Mesenchymal stem cell (in vitro differentiated cells and primary cell): Measurements from ENCODE around the gene DCLK3.

Experiments
- DNase-seq: peaks from one replicate; pipeline ENCODE4 v3.0.0-alpha.2; 2013
- H2AFZ ChIP-seq: one replicate; pipeline ENCODE4 v1.6.1; 2013; ENCODE audit warnings: low read depth, mild to moderate bottlenecking, control low read depth, inconsistent platforms, low read length, moderate library complexity
- H2AK5ac ChIP-seq: 2 replicates; pipeline ENCODE4 v1.6.1; 2013; ENCODE audit warnings: low read length, moderate library complexity, mild to moderate bottlenecking, inconsistent platforms; ENCODE audit not compliant: severe bottlenecking
- H2BK120ac ChIP-seq: one replicate; pipeline ENCODE4 v1.6.1; 2013; ENCODE audit warnings: low read depth, mild to moderate bottlenecking, inconsistent platforms, low read length, moderate library complexity
- H2BK12ac ChIP-seq, 2 experiments: one replicate each; pipeline ENCODE4 v1.6.1; 2013; ENCODE audit warnings: inconsistent platforms in 2 of 2, low read length in 2 of 2, mild to moderate bottlenecking in 2 of 2, moderate library complexity in 2 of 2, control low read depth in 1 of 2
- H2BK15ac ChIP-seq: one replicate; pipeline ENCODE4 v1.6.1; 2013; ENCODE audit warnings: mild to moderate bottlenecking, low read depth, inconsistent platforms; ENCODE audit not compliant: poor library complexity, severe bottlenecking
- H2BK5ac ChIP-seq: 2 replicates; pipeline ENCODE4 v1.6.1; 2013; ENCODE audit warnings: low read depth, mild to moderate bottlenecking, low read length, control low read depth, inconsistent platforms; ENCODE audit not compliant: poor library complexity, severe bottlenecking
- H3K14ac ChIP-seq, 2 experiments: one replicate each; pipeline ENCODE4 v1.6.1; 2013; ENCODE audit warnings: inconsistent platforms in 2 of 2, low read length in 2 of 2, control low read depth in 1 of 2, mild to moderate bottlenecking in 1 of 2, moderate library complexity in 1 of 2
- H3K18ac ChIP-seq, 2 experiments: one replicate each; pipeline ENCODE4 v1.6.1; 2013; ENCODE audit warnings: inconsistent platforms in 2 of 2, low read length in 2 of 2, control low read depth in 1 of 2, low read depth in 1 of 2, mild to moderate bottlenecking in 1 of 2
- H3K23ac ChIP-seq, 2 experiments: one replicate each; pipeline ENCODE4 v1.6.1; 2013; ENCODE audit warnings: inconsistent platforms in 2 of 2, low read length in 2 of 2, mild to moderate bottlenecking in 2 of 2, moderate library complexity in 2 of 2, control low read depth in 1 of 2
- H3K27ac ChIP-seq: 2 replicates; pipeline ENCODE4 v1.5.1; 2013; ENCODE audit warnings: mild to moderate bottlenecking, moderate library complexity, low read length, control low read depth, inconsistent platforms; ENCODE audit not compliant: poor library complexity, severe bottlenecking
- H3K27me3 ChIP-seq, 2 experiments: 2 replicates each; pipeline versions ENCODE4 v1.6.1 to v1.7.0; 2013; ENCODE audit warnings: low read length in 2 of 2, mild to moderate bottlenecking in 2 of 2, moderate library complexity in 2 of 2, control low read depth in 1 of 2, inconsistent platforms in 1 of 2; ENCODE audit not compliant: control insufficient read depth in 1 of 2, insufficient read depth in 1 of 2
- H3K36me3 ChIP-seq, 2 experiments: 2 replicates each; pipeline versions ENCODE4 v1.6.1 to v1.7.0; 2013; ENCODE audit warnings: low read length in 2 of 2, control low read depth in 1 of 2, inconsistent platforms in 1 of 2, low read depth in 1 of 2, mild to moderate bottlenecking in 1 of 2; ENCODE audit not compliant: insufficient read depth in 2 of 2, control insufficient read depth in 1 of 2
- H3K4ac ChIP-seq, 2 experiments: one replicate each; pipeline ENCODE4 v1.6.1; 2013; ENCODE audit warnings: inconsistent platforms in 2 of 2, low read length in 2 of 2, mild to moderate bottlenecking in 2 of 2, moderate library complexity in 2 of 2, control low read depth in 1 of 2, low read depth in 1 of 2
- H3K4me1 ChIP-seq: 2 replicates; pipeline ENCODE4 v1.6.1; 2013; ENCODE audit warnings: low read depth, low read length, control low read depth; ENCODE audit not compliant: control insufficient read depth, insufficient read depth
- H3K4me2 ChIP-seq: 2 replicates; pipeline ENCODE4 v1.6.1; 2013; ENCODE audit warnings: low read length, mild to moderate bottlenecking, inconsistent platforms; ENCODE audit not compliant: poor library complexity, severe bottlenecking
- H3K4me3 ChIP-seq, 2 experiments: 2 replicates each; pipeline versions ENCODE4 v1.5.1 to v1.7.0; 2013; ENCODE audit warnings: low read length in 2 of 2, mild to moderate bottlenecking in 2 of 2, control low read depth in 1 of 2, low read depth in 1 of 2; ENCODE audit not compliant: insufficient read depth in 1 of 2
- H3K79me1 ChIP-seq: replicated peaks from 2 replicates; pipeline ENCODE4 v1.6.1; 2013; ENCODE audit warnings: mild to moderate bottlenecking, control low read depth, low read length, inconsistent platforms; ENCODE audit not compliant: poor library complexity, severe bottlenecking
- H3K9ac ChIP-seq: 2 replicates; pipeline ENCODE4 v1.7.0; 2013; ENCODE audit warnings: mild to moderate bottlenecking, low read length, moderate library complexity
- H3K9me3 ChIP-seq: 2 replicates; pipeline ENCODE4 v1.7.0; 2013; ENCODE audit warnings: mild to moderate bottlenecking, low read length; ENCODE audit not compliant: control insufficient read depth
- H4K8ac ChIP-seq: one replicate; pipeline ENCODE4 v1.6.1; 2013; ENCODE audit warnings: inconsistent platforms, mild to moderate bottlenecking, low read length, moderate library complexity
- H4K91ac ChIP-seq: one replicate; pipeline ENCODE4 v1.6.1; 2013; ENCODE audit warnings: mild to moderate bottlenecking, low read length, inconsistent platforms
- WGBS: methylation state at CpG from one replicate; pipeline ENCODE4 v1.1.7; 2013; ENCODE audit warnings: mixed read lengths; 5-methylcytosine and 5-hydroxymethylcytosine counted together

DCLK3 gene

GRCh38 chr3:36756269-36756668, 8.1 kb downstream of the DCLK3 start:
- H4K91ac ChIP-seq, result no peak overlapping the region
- DNase-seq, result no peak
- H3K4me3 ChIP-seq, result no peak overlapping the region
- no peak overlapping the region for H3K4me2 ChIP-seq
- H3K14ac ChIP-seq, result no peak overlapping the region
- H3K36me3 ChIP-seq, result no peaks in the 10 kb centered on the region
- H3K9me3 ChIP-seq, result no peaks in the 10 kb centered on the region
- no peak overlapping the region for H3K4ac ChIP-seq
- no peak overlapping the region for H3K27ac ChIP-seq
- peaks cover 2 to 42% of the 10 kb centered on the region in 2 experiments for H3K27me3 ChIP-seq
- H4K8ac ChIP-seq, result no peak overlapping the region
- H3K79me1 ChIP-seq, result no peaks in the 10 kb centered on the region
- H2BK15ac ChIP-seq, result no peak overlapping the region
- no peak overlapping the region for H2BK120ac ChIP-seq
- H3K9ac ChIP-seq, result no peak overlapping the region
- no peak overlapping the region for H3K23ac ChIP-seq
- H2BK5ac ChIP-seq, result no peak overlapping the region
- no peaks in the 10 kb centered on the region for H3K4me1 ChIP-seq
- H2AFZ ChIP-seq, result no peak overlapping the region
- H3K18ac ChIP-seq, result no peak overlapping the region
- 71% methylated on average over 1 of the region's 1 CpG for WGBS
- no peak overlapping the region for H2BK12ac ChIP-seq
- H2AK5ac ChIP-seq, result no peak overlapping the region

- no peak for DNase-seq
- no peak overlapping the region for H3K27ac ChIP-seq
- no peaks in the 10 kb centered on the region for H3K79me1 ChIP-seq
- H3K4me3 ChIP-seq, result no peak overlapping the region
- no peaks in the 10 kb centered on the region for H3K36me3 ChIP-seq
- no peaks in the 10 kb centered on the region for H3K4me1 ChIP-seq
- H3K23ac ChIP-seq, result no peak overlapping the region
- no peak overlapping the region for H2BK120ac ChIP-seq
- no peak overlapping the region for H3K14ac ChIP-seq
- H3K9me3 ChIP-seq, result no peaks in the 10 kb centered on the region
- H2AFZ ChIP-seq, result no peak overlapping the region
- H2BK5ac ChIP-seq, result no peak overlapping the region
- 67% methylated on average over 1 of the region's 1 CpG for WGBS
- no peak overlapping the region for H4K91ac ChIP-seq
- H4K8ac ChIP-seq, result no peak overlapping the region
- peaks cover 0 to 38% of the 10 kb centered on the region in 2 experiments for H3K27me3 ChIP-seq
- no peak overlapping the region for H3K18ac ChIP-seq
- H2BK12ac ChIP-seq, result no peak overlapping the region
- H2AK5ac ChIP-seq, result no peak overlapping the region
- H2BK15ac ChIP-seq, result no peak overlapping the region
- H3K4me2 ChIP-seq, result no peak overlapping the region
- H3K9ac ChIP-seq, result no peak overlapping the region
- H3K4ac ChIP-seq, result no peak overlapping the region
Measured at GRCh38 chr3:36751326-36751725, 13.0 kb downstream of the DCLK3 start.

- no peaks in the 10 kb centered on the region for H3K9me3 ChIP-seq
- H2BK15ac ChIP-seq, result no peak overlapping the region
- no peak overlapping the region for H4K8ac ChIP-seq
- no peak overlapping the region for H3K4me3 ChIP-seq
- no peak overlapping the region for H3K23ac ChIP-seq
- no peak overlapping the region for H2AFZ ChIP-seq
- no peak overlapping the region for H3K9ac ChIP-seq
- H2BK120ac ChIP-seq, result no peak overlapping the region
- H3K4ac ChIP-seq, result no peak overlapping the region
- H4K91ac ChIP-seq, result no peak overlapping the region
- H3K27ac ChIP-seq, result no peak overlapping the region
- H2BK12ac ChIP-seq, result no peak overlapping the region
- no peak overlapping the region for H3K4me2 ChIP-seq
- H2BK5ac ChIP-seq, result no peak overlapping the region
- no peak for DNase-seq
- WGBS, result 83% methylated on average over 6 of the region's 6 CpGs
- H3K27me3 ChIP-seq, result peaks cover 0 to 32% of the 10 kb centered on the region in 2 experiments
- H3K4me1 ChIP-seq, result no peaks in the 10 kb centered on the region
- H3K14ac ChIP-seq, result no peak overlapping the region
- H3K18ac ChIP-seq, result no peak overlapping the region
- H3K79me1 ChIP-seq, result no peaks in the 10 kb centered on the region
- H3K36me3 ChIP-seq, result no peaks in the 10 kb centered on the region
- no peak overlapping the region for H2AK5ac ChIP-seq
Measured at GRCh38 chr3:36750737-36751136, 13.6 kb downstream of the DCLK3 start.

DNA sequence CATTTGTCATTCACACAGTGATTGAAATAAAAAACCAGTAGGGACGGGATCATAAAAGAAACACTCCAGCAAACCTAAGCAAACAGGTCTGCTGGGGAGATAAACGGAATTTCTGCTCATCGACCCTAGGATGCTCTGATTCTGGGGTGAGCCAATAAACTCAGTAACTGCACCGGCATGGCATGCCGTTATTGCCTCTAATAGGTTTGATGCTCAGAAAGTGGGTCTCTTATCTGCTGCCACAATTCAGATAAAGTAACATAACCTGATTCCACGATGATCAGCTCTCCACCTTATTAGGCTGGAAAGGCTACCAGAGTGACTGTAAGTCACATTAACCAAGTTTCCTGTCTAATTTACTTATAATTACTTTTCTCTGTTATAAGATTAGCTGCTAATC, 19.6 kb downstream of the DCLK3 start:
- H2BK15ac ChIP-seq, result no peak overlapping the region
- no peak overlapping the region for H3K4ac ChIP-seq
- no peak overlapping the region for H3K4me3 ChIP-seq
- H3K36me3 ChIP-seq, result no peaks in the 10 kb centered on the region
- H2BK12ac ChIP-seq, result no peak overlapping the region
- no peak overlapping the region for H3K9ac ChIP-seq
- no peak overlapping the region for H3K18ac ChIP-seq
- DNase-seq, result no peak
- WGBS, result 91% methylated on average over 5 of the region's 6 CpGs
- H2AK5ac ChIP-seq, result no peak overlapping the region
- H2AFZ ChIP-seq, result no peak overlapping the region
- no peaks in the 10 kb centered on the region for H3K79me1 ChIP-seq
- H3K4me2 ChIP-seq, result no peak overlapping the region
- H4K91ac ChIP-seq, result no peak overlapping the region
- no peaks in the 10 kb centered on the region for H3K9me3 ChIP-seq
- peaks cover 1% of the 10 kb centered on the region for H3K4me1 ChIP-seq
- H2BK120ac ChIP-seq, result no peak overlapping the region
- no peak overlapping the region for H2BK5ac ChIP-seq
- no peak overlapping the region for H3K14ac ChIP-seq
- peaks cover 0 to 39% of the 10 kb centered on the region in 2 experiments for H3K27me3 ChIP-seq
- no peak overlapping the region for H3K27ac ChIP-seq
- no peak overlapping the region for H3K23ac ChIP-seq
- no peak overlapping the region for H4K8ac ChIP-seq
